ENCODE measurements around the gene DMRT3. TPM values are rescaled to one million over a fixed set of nuclear protein-coding genes. Genes with fewer than 3 reads are reported as not detected.

Gene DMRT3
- total and polyA plus RNA-seq, 2 of the 8 experiments (the other 6 are each of a cell fraction or from before 2014, with no cell fraction given): not detected

GRCh38 chr9:1002678-1003077, 26.2 kb downstream of the DMRT3 start:
- Histone ChIP-seq H3K79me2 (ENCODE audit: control insufficient read depth in 1 of 2, insufficient read depth in 2 of 2, low read length in 2 of 2) (no peaks in the 10 kb centered on the region), H2AFZ (ENCODE audit: low read length) (no peak overlapping the region), H3K23me2 (ENCODE audit: low read depth, low read length) (0 out of 2 replicates have a peak, but pooled peaks cover 2% of the 10 kb centered on the region), H4K91ac (replicated peaks; ENCODE audit: insufficient read length, low read length) (no peak overlapping the region), H3K36me3 (ENCODE audit: control insufficient read depth in 2 of 4, insufficient read depth in 4 of 4, low read length in 3 of 4) (no peaks in the 10 kb centered on the region), H3K4ac (replicated peaks; ENCODE audit: insufficient read length, low read depth, low read length) (no peak overlapping the region), H3K9ac (replicated peaks in 1 of 4; ENCODE audit: extremely low read depth in 1 of 4, low read depth in 3 of 4, low read length in 3 of 4) (no peak overlapping the region), H2BK20ac (ENCODE audit: low read length) (no peak overlapping the region), H4K8ac (ENCODE audit: extremely low read depth, insufficient read depth, low read length) (no peak overlapping the region), H3K27me3 (replicated peaks in 1 of 4; ENCODE audit: control insufficient read depth in 3 of 4, extremely low read depth in 1 of 4, insufficient read depth in 3 of 4, low read length in 3 of 4) (no peaks in the 10 kb centered on the region), H3K4me3 (ENCODE audit: extremely low read depth in 1 of 4, insufficient read depth in 2 of 4, low read depth in 3 of 4, low read length in 4 of 4) (no peak overlapping the region), H3K18ac (ENCODE audit: extremely low read depth, low read length) (no peak overlapping the region), H2BK5ac (ENCODE audit: low read depth, low read length) (no peak overlapping the region), H3K79me1 (ENCODE audit: low read depth, low read length) (no peaks in the 10 kb centered on the region), H4K5ac (ENCODE audit: insufficient read length, low read depth, low read length) (no peak overlapping the region), H3K4me2 (ENCODE audit: insufficient read depth in 1 of 2, low read depth in 2 of 2, low read length in 2 of 2) (no peak overlapping the region), H3K27ac (ENCODE audit: low read depth, low read length) (no peak overlapping the region), H2BK120ac (replicated peaks; ENCODE audit: low read depth, low read length) (no peak overlapping the region), H3K14ac (ENCODE audit: insufficient read length) (no peak overlapping the region), H2BK15ac (ENCODE audit: low read length) (no peak overlapping the region), H2AK5ac (ENCODE audit: low read depth, low read length) (no peak overlapping the region), H2BK12ac (ENCODE audit: low read depth, low read length) (no peak overlapping the region), H3K9me3 (ENCODE audit: insufficient read depth in 2 of 2, low read depth in 1 of 2, low read length in 1 of 2) (peaks cover 36 to 38% of the 10 kb centered on the region in 2 experiments), H4K20me1 (replicated peaks in 1 of 2; ENCODE audit: control insufficient read depth in 1 of 2, insufficient read depth in 2 of 2, low read length in 2 of 2) (no peaks in the 10 kb centered on the region), H3K56ac (replicated peaks; ENCODE audit: insufficient read length, low read depth, low read length) (no peak overlapping the region), H3K23ac (ENCODE audit: insufficient read length) (no peak overlapping the region), H3K4me1 (replicated peaks in 1 of 4; ENCODE audit: control insufficient read depth in 3 of 4, insufficient read depth in 4 of 4, low read length in 3 of 4) (no peaks in the 10 kb centered on the region)
- DNase-seq (ENCODE audit: low read depth in 1 of 2, low spot score in 2 of 2) (no peak), FAIRE-seq (no peak)
- 89% methylated on average over 2 of the region's 2 CpGs; no CpG with 5 or more reads in 1 of the 2 experiments for WGBS, 2 experiments (ENCODE audit: extremely low coverage in 1 of 2, insufficient coverage in 1 of 2, insufficient read length in 1 of 2, insufficient replicate concordance in 2 of 2, low coverage in 1 of 2, low lambda C conversion rate in 2 of 2, missing lambda C conversion rate in 1 of 2)
- POLR2A ChIA-PET (ENCODE audit: partially characterized antibody): no interaction called here
- CTCF ChIA-PET (ENCODE audit: partially characterized antibody): interaction anchor here (1.3 to 4.4 kb wide), 5 partner anchors 24 to 109 kb away, joined by 4 to 57 read pairs (median 10); partner anchors contain the start of gene DMRT3
- TF ChIP-seq CTBP2 (IDR thresholded peaks at IDR 0.05; ENCODE audit: borderline replicate concordance, insufficient read depth, insufficient read length, low read length): no peak
- TF ChIP-seq YY1 (IDR thresholded peaks at IDR 0.05; ENCODE audit: low read depth, low read length): no peak
